Endothelial cell (in vitro differentiated cells): Measurements from ENCODE around the gene ADORA2A. TPM values are rescaled to one million over a fixed set of nuclear protein-coding genes. Genes with fewer than 3 reads are reported as not detected.
"Not testable (repeated sequence)": the region's sequence is repeated elsewhere in the genome, so short reads cannot be mapped to it uniquely, and the experiment has no call there.

Experiments
- DNase-seq: peaks from one replicate; pipeline ENCODE4 v3.0.0; 2021; ENCODE audit warnings: low spot score
- H3K27ac Mint-ChIP-seq: one replicate; pipeline ENCODE4 v1.8.0; 2021; ENCODE audit warnings: mixed read lengths, inconsistent platforms; ENCODE audit not compliant: unreplicated experiment
- H3K27me3 Mint-ChIP-seq: one replicate; pipeline ENCODE4 v1.8.0; 2021; ENCODE audit warnings: mild to moderate bottlenecking, moderate library complexity, mixed read lengths, inconsistent platforms; ENCODE audit not compliant: unreplicated experiment
- H3K36me3 Mint-ChIP-seq: one replicate; pipeline ENCODE4 v1.8.0; 2021; ENCODE audit warnings: mild to moderate bottlenecking, low read depth, mixed read lengths, inconsistent platforms; ENCODE audit not compliant: unreplicated experiment
- H3K4me1 Mint-ChIP-seq: one replicate; pipeline ENCODE4 v1.8.0; 2021; ENCODE audit warnings: mild to moderate bottlenecking, mixed read lengths, inconsistent platforms; ENCODE audit not compliant: unreplicated experiment
- H3K4me3 Mint-ChIP-seq: one replicate; pipeline ENCODE4 v1.8.0; 2021; ENCODE audit warnings: mild to moderate bottlenecking, mixed read lengths, inconsistent platforms; ENCODE audit not compliant: unreplicated experiment
- H3K9me3 Mint-ChIP-seq: one replicate; pipeline ENCODE4 v1.8.0; 2021; ENCODE audit warnings: mixed read lengths, inconsistent platforms; ENCODE audit not compliant: unreplicated experiment
- total RNA-seq: library from RNA; stranded (reverse); fragmentation: NEBNext Ultra II Directional; extraction: Animal tissue kit (Norgen Biotek cat#: 25700); gene quantifications from one replicate; pipeline ENCODE4 v1.2.1, GENCODE V29; 2021; ENCODE audit not compliant: unreplicated experiment
- TF ChIP-seq, protein P1 (sequence below): fragments of 200-600 bp; sonication (generic); IDR thresholded peaks from one replicate; pipeline ENCODE4 v1.5.0; 2021; ENCODE audit warnings: antibody characterized with exemption; ENCODE audit not compliant: unreplicated experiment

The ADORA2A gene
- total RNA-seq, 1 donor from 2014 or later, result 18.5 TPM

DNA sequence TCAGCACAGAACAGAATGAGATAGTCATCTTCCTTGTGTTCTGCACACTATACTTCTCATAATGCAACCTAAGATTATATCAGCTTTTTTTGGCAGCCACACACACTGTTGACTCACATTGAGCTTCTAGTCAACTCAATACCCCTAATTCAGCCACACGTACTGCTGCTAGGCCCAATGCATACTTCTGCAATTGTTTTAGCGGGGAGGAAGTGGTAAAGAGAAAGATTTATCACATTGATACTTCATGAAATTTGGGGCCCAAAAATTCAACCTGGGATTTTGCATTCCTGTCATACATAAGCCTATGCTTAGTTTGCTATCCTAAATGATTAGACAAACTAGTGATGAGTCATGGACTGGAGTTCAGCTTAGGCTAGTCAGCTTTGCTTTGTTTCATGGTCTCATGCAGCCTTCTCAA, 59.1 kb downstream of the ADORA2A start:
- Mint-ChIP-seq H3K36me3 (no peaks in the 10 kb centered on the region), H3K4me1 (peaks cover 15% of the 10 kb centered on the region), H3K9me3 (no peaks in the 10 kb centered on the region), H3K27ac (no peak overlapping the region), H3K4me3 (no peak overlapping the region), H3K27me3 (peaks cover 1% of the 10 kb centered on the region)
- TF ChIP-seq, protein P1, sequence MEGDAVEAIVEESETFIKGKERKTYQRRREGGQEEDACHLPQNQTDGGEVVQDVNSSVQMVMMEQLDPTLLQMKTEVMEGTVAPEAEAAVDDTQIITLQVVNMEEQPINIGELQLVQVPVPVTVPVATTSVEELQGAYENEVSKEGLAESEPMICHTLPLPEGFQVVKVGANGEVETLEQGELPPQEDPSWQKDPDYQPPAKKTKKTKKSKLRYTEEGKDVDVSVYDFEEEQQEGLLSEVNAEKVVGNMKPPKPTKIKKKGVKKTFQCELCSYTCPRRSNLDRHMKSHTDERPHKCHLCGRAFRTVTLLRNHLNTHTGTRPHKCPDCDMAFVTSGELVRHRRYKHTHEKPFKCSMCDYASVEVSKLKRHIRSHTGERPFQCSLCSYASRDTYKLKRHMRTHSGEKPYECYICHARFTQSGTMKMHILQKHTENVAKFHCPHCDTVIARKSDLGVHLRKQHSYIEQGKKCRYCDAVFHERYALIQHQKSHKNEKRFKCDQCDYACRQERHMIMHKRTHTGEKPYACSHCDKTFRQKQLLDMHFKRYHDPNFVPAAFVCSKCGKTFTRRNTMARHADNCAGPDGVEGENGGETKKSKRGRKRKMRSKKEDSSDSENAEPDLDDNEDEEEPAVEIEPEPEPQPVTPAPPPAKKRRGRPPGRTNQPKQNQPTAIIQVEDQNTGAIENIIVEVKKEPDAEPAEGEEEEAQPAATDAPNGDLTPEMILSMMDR, result no peak
- DNase-seq, result no peak

DNA sequence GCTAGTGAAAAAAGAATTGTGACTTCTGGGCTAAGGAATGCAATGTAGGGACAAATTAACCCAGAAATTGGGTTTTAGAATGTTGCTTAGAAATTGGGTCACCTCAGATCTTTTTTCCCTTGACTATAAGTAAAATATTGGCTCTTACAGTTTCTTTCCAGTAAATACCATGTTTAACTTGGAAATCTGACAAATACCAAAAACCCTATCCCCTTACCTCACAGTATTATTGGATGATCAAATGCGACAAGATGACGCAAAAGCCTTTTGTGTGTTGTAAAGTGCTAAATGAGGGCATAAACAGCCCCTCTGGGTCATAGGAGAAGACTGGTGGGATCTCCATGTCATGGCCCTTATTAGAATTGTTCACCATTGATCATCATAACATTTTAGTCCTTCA, 61.6 kb downstream of the ADORA2A start:
- Mint-ChIP-seq H3K27me3 (peaks cover 3% of the 10 kb centered on the region), H3K27ac (no peak overlapping the region), H3K4me1 (peaks cover 6% of the 10 kb centered on the region), H3K36me3 (no peaks in the 10 kb centered on the region), H3K4me3 (no peak overlapping the region), H3K9me3 (no peaks in the 10 kb centered on the region)
- no peak for DNase-seq
- TF ChIP-seq, protein P1, result no peak

DNA sequence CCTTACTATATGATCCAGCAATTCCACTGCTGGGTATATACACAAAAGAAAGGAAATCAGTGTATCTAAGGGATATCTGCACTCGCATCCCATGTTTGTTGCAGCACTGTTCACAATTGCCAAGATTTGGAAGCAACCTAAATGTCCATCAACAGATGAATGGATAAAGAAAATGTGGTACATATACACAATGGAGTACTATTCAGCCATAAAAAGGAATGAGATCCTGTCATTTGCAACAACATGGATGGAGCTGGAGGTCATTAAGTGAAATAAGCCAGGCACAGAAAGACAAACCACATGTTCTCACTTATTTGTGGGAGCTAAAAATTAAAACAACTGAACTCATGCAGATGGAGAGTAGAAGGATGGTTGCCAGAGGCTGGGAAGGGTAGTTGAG, 62.0 kb downstream of the ADORA2A start:
- not testable (repeated sequence) for H3K27me3 Mint-ChIP-seq, DNase-seq, H3K36me3 Mint-ChIP-seq, H3K9me3 Mint-ChIP-seq, H3K4me3 Mint-ChIP-seq, H3K27ac Mint-ChIP-seq, H3K4me1 Mint-ChIP-seq

Other genes with a start within 250 kb of the ADORA2A start
- gene SUSD2, start 246.1 kb upstream of the ADORA2A start, total RNA-seq, result 0.38 TPM
- gene GGT5, start 182.5 kb upstream of the ADORA2A start, total RNA-seq, result 1.6 TPM
- 80.6 TPM for gene SPECC1L, start 156.8 kb upstream of the ADORA2A start, total RNA-seq
- 0.13 TPM for gene UPB1, start 67.7 kb downstream of the ADORA2A start, total RNA-seq
- gene GUCD1, start 127.5 kb downstream of the ADORA2A start, total RNA-seq, result 83.8 TPM
- 103 TPM for gene SNRPD3, start 128.4 kb downstream of the ADORA2A start, total RNA-seq
- gene LRRC75B, start 165.5 kb downstream of the ADORA2A start, total RNA-seq, result 26.9 TPM
- gene GGT1, start 175.6 kb downstream of the ADORA2A start, total RNA-seq, result 4.6 TPM